Brain microvascular endothelial cell (primary cell): ENCODE results near the gene YPEL5.

Experiments used
- DNase-seq: peaks from one replicate; pipeline ENCODE4 v3.0.0-alpha.2; 2020
- H3K27ac ChIP-seq: fragments of 250-450 bp; sonication (Bioruptor Pico); 2 replicates; pipeline ENCODE4 v1.5.1; 2020; ENCODE audit warnings: mild to moderate bottlenecking, moderate library complexity
- H3K27me3 ChIP-seq: fragments of 250-450 bp; sonication (Bioruptor Pico); replicated peaks from 2 replicates; pipeline ENCODE4 v1.5.1; 2020; ENCODE audit warnings: mild to moderate bottlenecking
- H3K36me3 ChIP-seq: fragments of 250-450 bp; sonication (Bioruptor Pico); replicated peaks from 2 replicates; pipeline ENCODE4 v1.5.1; 2020; ENCODE audit warnings: mild to moderate bottlenecking
- H3K4me3 ChIP-seq: 2 replicates; pipeline ENCODE4 v1.5.1; 2011; ENCODE audit warnings: low read depth, mild to moderate bottlenecking, control low read depth, low read length, moderate library complexity
- in situ Hi-C: cut with HindIII; loops from 2 replicates; pipeline ENCODE4 v1.10.0; 2017; ENCODE audit warnings: low sequenced_read_pairs, low pct_ligation_motif_present
- TF ChIP-seq, protein P1 (sequence below): IDR thresholded peaks from 2 replicates; pipeline ENCODE4 v1.5.1; 2011; ENCODE audit warnings: low read depth, mild to moderate bottlenecking, moderate library complexity, low read length, control low read depth, inconsistent platforms; ENCODE audit errors: missing control alignments

Gene YPEL5

GRCh38 chr2:30165050-30165520, 18.3 kb downstream of the YPEL5 start:
- no peaks in the 10 kb centered on the region for H3K27me3 ChIP-seq
- DNase-seq, result peak; percentile 90
- peaks cover 4% of the 10 kb centered on the region for H3K36me3 ChIP-seq
- H3K27ac ChIP-seq, result no peak overlapping the region
- in situ Hi-C loops, result no loop called here
- TF ChIP-seq, protein P1, sequence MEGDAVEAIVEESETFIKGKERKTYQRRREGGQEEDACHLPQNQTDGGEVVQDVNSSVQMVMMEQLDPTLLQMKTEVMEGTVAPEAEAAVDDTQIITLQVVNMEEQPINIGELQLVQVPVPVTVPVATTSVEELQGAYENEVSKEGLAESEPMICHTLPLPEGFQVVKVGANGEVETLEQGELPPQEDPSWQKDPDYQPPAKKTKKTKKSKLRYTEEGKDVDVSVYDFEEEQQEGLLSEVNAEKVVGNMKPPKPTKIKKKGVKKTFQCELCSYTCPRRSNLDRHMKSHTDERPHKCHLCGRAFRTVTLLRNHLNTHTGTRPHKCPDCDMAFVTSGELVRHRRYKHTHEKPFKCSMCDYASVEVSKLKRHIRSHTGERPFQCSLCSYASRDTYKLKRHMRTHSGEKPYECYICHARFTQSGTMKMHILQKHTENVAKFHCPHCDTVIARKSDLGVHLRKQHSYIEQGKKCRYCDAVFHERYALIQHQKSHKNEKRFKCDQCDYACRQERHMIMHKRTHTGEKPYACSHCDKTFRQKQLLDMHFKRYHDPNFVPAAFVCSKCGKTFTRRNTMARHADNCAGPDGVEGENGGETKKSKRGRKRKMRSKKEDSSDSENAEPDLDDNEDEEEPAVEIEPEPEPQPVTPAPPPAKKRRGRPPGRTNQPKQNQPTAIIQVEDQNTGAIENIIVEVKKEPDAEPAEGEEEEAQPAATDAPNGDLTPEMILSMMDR, result peak; percentile 85
- H3K4me3 ChIP-seq, result no peak overlapping the region

DNA sequence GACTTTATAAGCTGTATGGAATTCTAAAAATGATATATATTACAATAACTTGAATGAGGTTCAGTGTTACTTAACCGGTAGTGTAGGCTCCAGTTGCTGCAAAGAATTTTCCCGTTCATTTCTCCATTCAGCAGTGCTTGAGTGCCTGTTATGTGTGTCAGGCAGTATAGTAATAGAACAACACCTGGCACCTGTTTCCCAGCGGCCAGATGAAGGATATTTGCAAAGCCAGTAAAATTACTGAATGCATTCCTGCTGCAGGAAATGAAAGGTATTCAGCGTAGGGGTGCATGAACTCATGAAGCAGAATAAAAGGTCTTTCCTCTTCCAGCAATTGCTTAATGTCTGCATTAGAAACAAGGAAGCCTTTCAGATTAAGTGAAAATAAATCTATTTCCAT, 18.8 kb downstream of the YPEL5 start:
- Histone ChIP-seq H3K4me3 (no peak overlapping the region), H3K36me3 (no peaks in the 10 kb centered on the region), H3K27ac (no peak overlapping the region), H3K27me3 (no peaks in the 10 kb centered on the region)
- in situ Hi-C loops, result no loop called here
- TF ChIP-seq, protein P1, result no peak
- no peak for DNase-seq

DNA sequence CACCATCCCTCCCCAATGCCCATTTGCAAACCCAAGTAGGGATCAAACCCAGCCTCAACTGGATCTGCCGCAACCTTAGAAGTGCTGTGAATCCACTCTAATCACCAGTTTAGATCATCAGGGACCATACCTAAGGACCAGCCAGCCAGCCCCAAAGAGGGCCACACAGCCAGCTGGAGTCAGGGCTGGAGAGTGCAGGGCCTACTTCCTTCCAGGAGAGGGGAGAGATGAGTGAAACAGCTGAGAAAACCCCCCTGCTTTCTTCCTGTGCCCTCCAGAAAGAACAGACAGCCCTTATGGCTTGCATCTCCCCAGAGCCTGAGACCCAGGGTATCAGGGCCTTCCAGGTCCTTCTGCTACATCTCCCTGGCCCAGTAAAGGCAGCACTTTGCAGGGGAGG, 25.8 kb downstream of the YPEL5 start:
- Histone ChIP-seq H3K4me3 (no peak overlapping the region), H3K27ac (no peak overlapping the region), H3K36me3 (no peaks in the 10 kb centered on the region), H3K27me3 (no peaks in the 10 kb centered on the region)
- TF ChIP-seq, protein P1, result no peak
- DNase-seq, result no peak
- in situ Hi-C loops, result no loop called here

GRCh38 chr2:30177440-30177839, 30.6 kb downstream of the YPEL5 start:
- Histone ChIP-seq H3K27me3 (no peaks in the 10 kb centered on the region), H3K36me3 (no peaks in the 10 kb centered on the region), H3K4me3 (no peak overlapping the region), H3K27ac (no peak overlapping the region)
- TF ChIP-seq, protein P1, result no peak
- in situ Hi-C loops, result no loop called here
- no peak for DNase-seq

GRCh38 chr2:30177956-30178355, 31.1 kb downstream of the YPEL5 start:
- H3K36me3 ChIP-seq, result no peaks in the 10 kb centered on the region
- no peak overlapping the region for H3K27ac ChIP-seq
- no peak overlapping the region for H3K4me3 ChIP-seq
- no peaks in the 10 kb centered on the region for H3K27me3 ChIP-seq
- in situ Hi-C loops, result no loop called here
- TF ChIP-seq, protein P1, result no peak
- no peak for DNase-seq

- no peak overlapping the region for H3K27ac ChIP-seq
- H3K4me3 ChIP-seq, result no peak overlapping the region
- H3K36me3 ChIP-seq, result no peaks in the 10 kb centered on the region
- TF ChIP-seq, protein P1, result no peak
- in situ Hi-C loops, result no loop called here
- no peaks in the 10 kb centered on the region for H3K27me3 ChIP-seq
- DNase-seq, result peak; percentile 34
Measured at GRCh38 chr2:30178618-30179434, 32.0 kb downstream of the YPEL5 start.
